Measurements from ENCODE around the gene KCNQ1OT1.

DNA sequence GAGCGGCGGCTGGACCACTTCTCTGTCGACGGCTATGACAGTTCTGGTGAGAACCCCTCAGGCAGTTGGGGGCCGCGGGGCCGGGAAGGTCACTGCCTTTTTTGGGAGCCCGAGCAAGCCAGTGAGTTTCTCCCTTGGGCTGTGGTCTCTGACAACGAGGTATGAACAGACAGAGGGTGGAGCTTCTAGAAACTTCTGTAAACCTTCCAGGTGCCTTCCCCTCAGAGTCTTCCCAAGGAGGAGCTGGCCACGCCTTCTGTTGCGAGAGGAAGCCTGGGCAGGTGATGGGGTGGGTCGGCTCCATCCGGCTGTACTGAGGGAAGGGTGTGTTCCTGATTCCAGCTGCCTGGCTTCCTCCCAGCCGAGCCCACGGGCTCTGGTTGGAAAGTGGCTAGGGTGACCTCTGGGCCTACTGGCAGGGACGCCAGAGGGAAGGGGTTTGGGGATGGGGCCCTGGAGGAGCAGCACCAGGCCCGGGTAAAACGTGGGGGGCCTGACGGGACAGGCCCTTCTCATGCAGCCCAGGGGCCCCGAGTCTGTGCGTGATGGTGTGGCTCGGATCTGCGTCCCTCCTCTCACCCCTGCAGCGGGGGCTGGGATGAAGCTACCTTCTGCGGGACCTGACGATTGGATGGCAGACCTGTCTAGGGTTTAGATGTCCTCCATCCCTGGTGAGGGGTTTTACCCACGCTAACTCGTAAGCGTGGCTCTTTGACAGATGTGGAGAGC is 110.8 kb downstream of the KCNQ1OT1 start:
- TF ChIP-seq EP300 (IDR thresholded peaks at IDR 0.05) (no peak), POLR2A (IDR thresholded peaks at IDR 0.05) (no peak)
